H1 (cell line): Measurements from ENCODE around the gene ZGRF1. TPM values are rescaled to one million over a fixed set of nuclear protein-coding genes. Genes with fewer than 3 reads are reported as not detected.
"Not testable (repeated sequence)": the region's sequence is repeated elsewhere in the genome, so short reads cannot be mapped to it uniquely, and the experiment has no call there.

Source experiments
- CTCF ChIA-PET: fragments of 300-600 bp; sonication (Branson Sonifier 250); formaldehyde crosslinking; loops from one replicate; lab custom pipeline; 2021; ENCODE audit not compliant: partially characterized antibody; lab: Charles Lee
- POLR2A ChIA-PET: fragments of 300-600 bp; sonication (Branson Sonifier 250); formaldehyde crosslinking; loops from one replicate; lab custom pipeline; 2021; ENCODE audit warnings: inconsistent platforms; ENCODE audit not compliant: partially characterized antibody; lab: Charles Lee
- DNase-seq, 2 experiments: peaks; one replicate each; pipeline versions ENCODE4 v3.0.0 to v3.0.0-alpha.2; 2010 to 2022; ENCODE audit warnings: low spot score in 2 of 2, low read depth in 1 of 2, mixed read lengths in 1 of 2
- FAIRE-seq: peaks from 2 replicates; lab custom pipeline; 2011; peaks lifted over from hg19 to GRCh38; lab: Jason Lieb, UNC
- H2AFZ ChIP-seq: 2 replicates; pipeline ENCODE4 v1.8.1; 2012; ENCODE audit warnings: low read length, inconsistent platforms
- H2AK5ac ChIP-seq: 2 replicates; pipeline ENCODE4 v1.6.1; 2013; ENCODE audit warnings: low read depth, low read length
- H2BK120ac ChIP-seq: replicated peaks from 2 replicates; pipeline ENCODE3; 2013; ENCODE audit warnings: low read depth, low read length, inconsistent platforms
- H2BK12ac ChIP-seq: 2 replicates; pipeline ENCODE4 v1.6.1; 2013; ENCODE audit warnings: low read depth, low read length
- H2BK15ac ChIP-seq: 2 replicates; pipeline ENCODE4 v1.6.1; 2013; ENCODE audit warnings: low read length
- H2BK20ac ChIP-seq: 2 replicates; pipeline ENCODE4 v1.6.1; 2013; ENCODE audit warnings: low read length
- H2BK5ac ChIP-seq: 2 replicates; pipeline ENCODE4 v1.6.1; 2013; ENCODE audit warnings: low read depth, low read length
- H3K14ac ChIP-seq: 2 replicates; pipeline ENCODE4 v1.6.1; 2013; ENCODE audit warnings: inconsistent platforms; ENCODE audit not compliant: insufficient read length
- H3K18ac ChIP-seq: 2 replicates; pipeline ENCODE4 v1.6.1; 2013; ENCODE audit warnings: low read length; ENCODE audit errors: extremely low read depth
- H3K23ac ChIP-seq: 2 replicates; pipeline ENCODE4 v1.6.1; 2013; ENCODE audit warnings: inconsistent platforms; ENCODE audit not compliant: insufficient read length
- H3K23me2 ChIP-seq: 2 replicates; pipeline ENCODE4 v1.6.1; 2013; ENCODE audit warnings: low read depth, low read length
- H3K27ac ChIP-seq: 2 replicates; pipeline ENCODE4 v1.6.1; 2011; ENCODE audit warnings: low read depth, low read length, inconsistent platforms
- H3K27me3 ChIP-seq, 4 experiments: replicated peaks in 1 of 4; 1 replicate in 1 of 4; 2 replicates in 3 of 4; pipeline versions ENCODE4 v1.6.1 to v1.8.1; 2011 to 2013; ENCODE audit warnings: low read length in 3 of 4, mild to moderate bottlenecking in 3 of 4, inconsistent platforms in 2 of 4, mixed read lengths in 2 of 4, moderate library complexity in 1 of 4; ENCODE audit not compliant: control insufficient read depth in 3 of 4, insufficient read depth in 3 of 4; ENCODE audit errors: extremely low read depth in 1 of 4
- H3K36me3 ChIP-seq, 4 experiments: 2 replicates each; pipeline versions ENCODE4 v1.6.1 to v1.8.1; 2011 to 2013; ENCODE audit warnings: mild to moderate bottlenecking in 4 of 4, low read length in 3 of 4, moderate library complexity in 2 of 4, control low read depth in 1 of 4, inconsistent platforms in 1 of 4; ENCODE audit not compliant: insufficient read depth in 4 of 4, control insufficient read depth in 2 of 4
- H3K4ac ChIP-seq: replicated peaks from 2 replicates; pipeline ENCODE3; 2013; ENCODE audit warnings: low read length, low read depth, mixed read lengths, inconsistent platforms; ENCODE audit not compliant: insufficient read length
- H3K4me1 ChIP-seq, 4 experiments: replicated peaks in 1 of 4; 1 replicate in 1 of 4; 2 replicates in 3 of 4; pipeline versions ENCODE4 v1.6.1 to v1.8.1; 2011 to 2013; ENCODE audit warnings: low read length in 3 of 4, inconsistent platforms in 2 of 4, mixed read lengths in 1 of 4; ENCODE audit not compliant: insufficient read depth in 4 of 4, control insufficient read depth in 3 of 4
- H3K4me2 ChIP-seq, 2 experiments: 2 replicates each; pipeline versions ENCODE4 v1.6.1 to v1.8.1; 2011 to 2013; ENCODE audit warnings: low read depth in 2 of 2, low read length in 2 of 2, control low read depth in 1 of 2, inconsistent platforms in 1 of 2, mild to moderate bottlenecking in 1 of 2; ENCODE audit not compliant: insufficient read depth in 1 of 2
- H3K4me3 ChIP-seq, 4 experiments: fragments of 200-600, 300-600 bp in 1 of 4; sonication (generic), shearing (Covaris generic), sonication (Bioruptor Twin) in 1 of 4; 2 replicates each; pipeline versions ENCODE4 v1.5.1 to v1.8.1; 2011 to 2016; ENCODE audit warnings: low read length in 4 of 4, low read depth in 3 of 4, control low read depth in 2 of 4, inconsistent platforms in 2 of 4, mild to moderate bottlenecking in 2 of 4, mixed read lengths in 1 of 4, moderate library complexity in 1 of 4; ENCODE audit not compliant: insufficient read depth in 2 of 4; ENCODE audit errors: extremely low read depth in 1 of 4
- H3K56ac ChIP-seq: replicated peaks from 2 replicates; pipeline ENCODE3; 2013; ENCODE audit warnings: low read depth, mild to moderate bottlenecking, mixed read lengths, low read length, inconsistent platforms; ENCODE audit not compliant: insufficient read length
- H3K79me1 ChIP-seq: 2 replicates; pipeline ENCODE4 v1.6.1; 2013; ENCODE audit warnings: low read depth, low read length, control low read depth
- H3K79me2 ChIP-seq, 2 experiments: 2 replicates each; pipeline versions ENCODE4 v1.6.1 to v1.8.1; 2012 to 2013; ENCODE audit warnings: low read length in 2 of 2, mild to moderate bottlenecking in 2 of 2, inconsistent platforms in 1 of 2; ENCODE audit not compliant: insufficient read depth in 2 of 2, control insufficient read depth in 1 of 2
- H3K9ac ChIP-seq, 4 experiments: replicated peaks in 1 of 4; 1 replicate in 1 of 4; 2 replicates in 3 of 4; pipeline versions ENCODE4 v1.6.1 to v1.8.1; 2011 to 2013; ENCODE audit warnings: low read depth in 3 of 4, low read length in 3 of 4, control low read depth in 2 of 4, mild to moderate bottlenecking in 2 of 4, moderate library complexity in 2 of 4, inconsistent platforms in 1 of 4; ENCODE audit errors: extremely low read depth in 1 of 4
- H3K9me3 ChIP-seq, 2 experiments: 2 replicates each; pipeline versions ENCODE4 v1.6.1 to v1.8.1; 2012 to 2013; ENCODE audit warnings: mild to moderate bottlenecking in 2 of 2, moderate library complexity in 2 of 2, control low read depth in 1 of 2, inconsistent platforms in 1 of 2, low read depth in 1 of 2, low read length in 1 of 2, mixed read lengths in 1 of 2; ENCODE audit not compliant: insufficient read depth in 2 of 2
- H4K20me1 ChIP-seq, 2 experiments: replicated peaks in 1 of 2; 2 replicates each; pipeline versions ENCODE3 to v1.8.1; 2011 to 2013; ENCODE audit warnings: inconsistent platforms in 2 of 2, low read length in 2 of 2, mild to moderate bottlenecking in 1 of 2; ENCODE audit not compliant: insufficient read depth in 2 of 2, control insufficient read depth in 1 of 2
- H4K5ac ChIP-seq: 2 replicates; pipeline ENCODE4 v1.6.1; 2013; ENCODE audit warnings: low read length, low read depth, mixed read lengths, inconsistent platforms; ENCODE audit not compliant: insufficient read length
- H4K8ac ChIP-seq: 2 replicates; pipeline ENCODE4 v1.8.0; 2013; ENCODE audit warnings: mild to moderate bottlenecking, moderate library complexity, low read length, inconsistent platforms; ENCODE audit not compliant: insufficient read depth; ENCODE audit errors: extremely low read depth
- H4K91ac ChIP-seq: replicated peaks from 2 replicates; pipeline ENCODE3; 2013; ENCODE audit warnings: low read length, mixed read lengths, inconsistent platforms; ENCODE audit not compliant: insufficient read length
- WGBS, 2 experiments: shearing (Covaris generic) in 1 of 2; methylation state at CpG; one replicate each; pipeline versions ENCODE4 v1.1.6 to v1.1.7; 2013 to 2015; ENCODE audit warnings: low lambda C conversion rate in 2 of 2, mixed read lengths in 2 of 2, inconsistent platforms in 1 of 2, low coverage in 1 of 2, missing lambda C conversion rate in 1 of 2; ENCODE audit not compliant: insufficient replicate concordance in 2 of 2, insufficient coverage in 1 of 2, insufficient read length in 1 of 2; ENCODE audit errors: extremely low coverage in 1 of 2, missing lambda C conversion rate in 1 of 2; 5-methylcytosine and 5-hydroxymethylcytosine counted together
- polyA plus RNA-seq, 7 experiments: library from polyadenylated mRNA; depleted of rRNA in 3 of 7; stranded (reverse) in 5 of 7; unstranded in 2 of 7; fragments of >200 nt in 5 of 7; fragments of 200-250 nt in 2 of 7; gene quantifications; 1 replicate in 5 of 7; 2 replicates in 1 of 7; 4 replicates in 1 of 7; pipeline versions ENCODE4 v1.2.1 to v1.2.3, GENCODE V29; 2011 to 2013; ENCODE audit warnings: missing spikeins in 2 of 7, mixed read lengths in 2 of 7
- total RNA-seq: library from RNA; stranded (reverse); fragmentation: NEBNext Ultra II Directional; extraction: Animal tissue kit (Norgen Biotek cat#: 25700); gene quantifications from 2 replicates; pipeline ENCODE4 v1.2.1, GENCODE V29; 2021

The ZGRF1 gene
- total and polyA plus RNA-seq, 2 of the 8 experiments (the other 6 are each of a cell fraction or from before 2014, with no cell fraction given) = 12.0 to 44.6 TPM

- Histone ChIP-seq H2BK5ac (peak overlapping the region; percentile 49; the same call in 1 of the 2 replicates), H4K5ac (peak overlapping the region; percentile 86), H2AK5ac (0 out of 2 replicates have a peak overlapping the region, but pooled peaks have one; percentile 7), H3K79me2 (peaks cover 0 to 25% of the 10 kb centered on the region in 2 experiments; a peak in 2 of 4 replicates), H3K4me1 (peaks cover 0 to 23% (median 7%) of the 10 kb centered on the region in 4 experiments; a peak in 3 of 7 replicates), H3K36me3 (peaks cover 0 to 40% (median 0%) of the 10 kb centered on the region in 4 experiments; a peak in 1 of 8 replicates), H2BK120ac (peak overlapping the region; percentile 16)
- not testable (repeated sequence) for H3K23ac ChIP-seq, H2BK20ac ChIP-seq, H3K4me3 ChIP-seq, H3K9me3 ChIP-seq, H3K27ac ChIP-seq, H4K20me1 ChIP-seq, H3K4me2 ChIP-seq, H4K91ac ChIP-seq, H4K8ac ChIP-seq, H3K9ac ChIP-seq, DNase-seq, H2BK12ac ChIP-seq, H3K56ac ChIP-seq, H2AFZ ChIP-seq, H3K14ac ChIP-seq, H3K27me3 ChIP-seq, H3K4ac ChIP-seq, H3K18ac ChIP-seq, H3K23me2 ChIP-seq, H2BK15ac ChIP-seq, H3K79me1 ChIP-seq, FAIRE-seq
- 86% methylated on average over 5 of the region's 5 CpGs; no CpG with 5 or more reads in 1 of the 2 experiments for WGBS, 2 experiments
- ChIA-PET CTCF (interaction anchor here (1.4 to 7.9 kb wide), 3 partner anchors 16 to 108 kb away, joined by 4 to 73 read pairs (median 6); no protein-coding TSS in a partner anchor), POLR2A (interaction anchor here (1.2 to 11.0 kb wide), 11 partner anchors 9 to 106 kb away, joined by 3 to 159 read pairs (median 15); partner anchors contain the start of genes LARP7 and ZGRF1)
Measured at GRCh38 chr4:112656115-112656514, 19.4 kb upstream of the ZGRF1 start.
